ENCODE results near the gene GMDS.

DNA sequence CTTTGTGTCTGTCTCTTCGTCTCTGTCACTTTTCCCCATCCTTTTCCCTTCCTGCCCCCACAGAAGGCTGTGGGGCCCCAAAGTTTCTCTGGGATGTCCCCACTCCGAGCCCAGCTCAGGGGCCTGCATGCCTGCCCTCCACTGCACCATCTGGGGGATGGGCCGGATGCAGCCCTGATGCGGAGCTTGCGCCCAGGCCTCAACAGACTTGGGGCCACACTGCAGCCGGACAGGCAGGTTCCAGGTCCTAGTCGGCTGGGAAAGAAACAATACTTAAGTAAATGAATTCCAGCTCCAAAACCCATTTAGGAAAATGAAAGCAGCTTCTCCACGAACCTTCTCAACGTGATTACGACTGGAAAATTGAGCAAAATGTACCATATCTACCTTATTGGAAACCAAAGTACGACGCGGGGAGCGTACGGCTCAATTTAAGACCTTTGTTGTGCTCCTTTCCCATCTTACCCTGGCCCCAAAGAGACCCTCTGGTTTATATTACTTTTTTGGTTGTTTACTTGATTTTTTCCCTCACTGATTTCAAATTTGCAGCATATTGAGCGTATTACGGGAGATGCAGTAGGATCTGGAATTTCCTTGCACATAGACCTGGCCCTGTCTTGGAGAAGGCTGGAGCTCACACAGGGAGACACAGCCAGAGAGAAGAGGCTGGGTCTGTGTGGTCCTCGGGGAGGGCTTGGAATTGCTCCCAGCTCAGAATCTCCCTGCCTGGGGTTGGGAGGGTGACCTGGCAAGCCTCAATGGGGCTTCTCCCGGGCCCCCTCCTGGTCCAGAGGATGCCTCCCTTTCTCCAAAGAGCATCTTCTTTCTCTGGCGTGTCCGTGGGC is 627.7 kb downstream of the GMDS start:
- no peak for TF ChIP-seq CTCF (IDR thresholded peaks at IDR 0.05 in 4 of 5, conservative IDR thresholded peaks at IDR 0.05 in 1 of 5)
- TF ChIP-seq POLR2A (IDR thresholded peaks at IDR 0.05) = no peak

Data from gastrocnemius medialis (tissue), 4 donors.